CD4-positive, alpha-beta T cell (primary cell): Measurements from ENCODE around the gene TARS3. TPM values are rescaled to one million over a fixed set of nuclear protein-coding genes. Genes with fewer than 3 reads are reported as not detected.

Experiments used
- ATAC-seq: fragments of 200-7000 bp; cut with Tn5 transposase; one replicate; pipeline ENCODE4 v1.10.0; 2022; ENCODE audit warnings: mild to moderate bottlenecking; ENCODE audit not compliant: poor library complexity
- CTCF ChIA-PET: fragments of 350-600 bp; sonication (Branson Sonifier 250); formaldehyde crosslinking; loops from one replicate; lab custom pipeline; 2021; ENCODE audit warnings: antibody characterized with exemption, inconsistent platforms; lab: Charles Lee
- POLR2A ChIA-PET: fragments of 350-600 bp; sonication (Branson Sonifier 250); formaldehyde crosslinking; loops from one replicate; lab custom pipeline; 2021; ENCODE audit warnings: antibody characterized with exemption, inconsistent platforms; lab: Charles Lee
- DNase-seq, 14 experiments: peaks; one replicate each; pipeline ENCODE4 v3.0.0-alpha.2; 2013 to 2020; ENCODE audit warnings: mixed read lengths in 2 of 14
- H3K27ac ChIP-seq, 2 donors: one replicate each; pipeline versions ENCODE4 v1.5.1 to v1.7.0; 2013; ENCODE audit warnings: low read length in 2 of 2, low read depth in 1 of 2, mild to moderate bottlenecking in 1 of 2
- H3K27me3 ChIP-seq, 2 experiments: 1 replicate in 1 of 2; 2 replicates in 1 of 2; pipeline versions ENCODE4 v1.6.1 to v1.7.0; 2013; ENCODE audit warnings: low read length in 2 of 2, control low read depth in 1 of 2, mild to moderate bottlenecking in 1 of 2, moderate library complexity in 1 of 2; ENCODE audit not compliant: insufficient read depth in 2 of 2, control insufficient read depth in 1 of 2
- H3K36me3 ChIP-seq: one replicate; pipeline ENCODE4 v1.6.1; 2013; ENCODE audit warnings: low read length, control low read depth; ENCODE audit not compliant: insufficient read depth
- H3K4me1 ChIP-seq: one replicate; pipeline ENCODE4 v1.6.1; 2013; ENCODE audit warnings: low read length, control low read depth; ENCODE audit not compliant: insufficient read depth
- H3K4me3 ChIP-seq: one replicate; pipeline ENCODE4 v1.5.1; 2013; ENCODE audit warnings: mild to moderate bottlenecking, low read length, moderate library complexity
- H3K9me3 ChIP-seq, 2 experiments: 1 replicate in 1 of 2; 2 replicates in 1 of 2; pipeline versions ENCODE4 v1.6.1 to v1.7.0; 2013; ENCODE audit warnings: low read length in 2 of 2, mild to moderate bottlenecking in 2 of 2, control low read depth in 1 of 2, moderate library complexity in 1 of 2; ENCODE audit not compliant: control insufficient read depth in 1 of 2, insufficient read depth in 1 of 2
- H3K27ac Mint-ChIP-seq: one replicate; pipeline ENCODE4 v1.8.0; 2020; ENCODE audit warnings: mixed read lengths
- H3K27me3 Mint-ChIP-seq: one replicate; pipeline ENCODE4 v1.8.0; 2021; ENCODE audit warnings: mixed read lengths
- H3K36me3 Mint-ChIP-seq: one replicate; pipeline ENCODE4 v1.8.0; 2021; ENCODE audit warnings: low read depth, mixed read lengths
- H3K4me1 Mint-ChIP-seq: one replicate; pipeline ENCODE4 v1.8.0; 2021; ENCODE audit warnings: low read depth, mixed read lengths
- H3K4me3 Mint-ChIP-seq: one replicate; pipeline ENCODE4 v1.8.0; 2020; ENCODE audit warnings: mild to moderate bottlenecking, mixed read lengths
- H3K9me3 Mint-ChIP-seq: one replicate; pipeline ENCODE4 v1.8.0; 2020; ENCODE audit warnings: mixed read lengths
- CTCF ChIP-seq: fragments of 200-600 bp; IDR thresholded peaks from one replicate; pipeline ENCODE4 v1.8.0; 2022; ENCODE audit warnings: antibody characterized with exemption, mild to moderate bottlenecking
- intact Hi-C, 2 experiments: fragments of 100-400 bp; cut with DNase I in 1 of 2; cut with micrococcal nuclease in 1 of 2; formaldehyde crosslinking; loops; one replicate each; pipeline versions ENCODE4 v1.15.1 to v1.9.0; 2023 to 2025; cut with DNase I, micrococcal nuclease
- total RNA-seq, 174 experiments: library from RNA in 2 of 174; stranded (reverse) in 2 of 174; gene quantifications; one replicate each; pipeline ENCODE4 v1.2.3 and lab custom pipeline; 2021 to 2026

The TARS3 gene
- total RNA-seq, 2 experiments from 2014 or later, result 16.6 to 18.1 TPM

GRCh38 chr15:101646672-101647071 lies 77.6 kb downstream of the TARS3 start:
- ATAC-seq, result no peak
- H3K4me1 Mint-ChIP-seq, result peaks cover 70% of the 10 kb centered on the region
- H3K27ac ChIP-seq, result no peak overlapping the region

DNA sequence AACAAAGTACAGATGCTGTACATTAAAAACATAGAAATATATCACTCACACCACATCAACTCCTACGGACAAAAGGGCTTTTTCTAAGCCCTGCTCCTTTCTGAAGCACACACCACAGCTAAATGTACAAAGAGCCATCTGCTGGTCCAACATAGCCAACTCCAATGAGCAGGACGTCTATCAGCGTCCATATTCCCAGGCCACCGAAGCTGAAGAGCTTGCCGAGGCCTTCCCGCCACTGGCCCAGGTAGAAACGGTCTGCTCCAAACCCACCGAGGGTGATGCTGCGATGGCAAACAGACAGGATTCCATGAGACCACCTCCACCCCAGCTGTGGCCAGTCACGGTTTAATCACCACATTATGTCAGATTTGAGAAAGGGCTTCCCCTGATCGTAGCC lies 81.9 kb downstream of the TARS3 start:
- H3K27ac ChIP-seq, result peak overlapping the region; percentile 43 to 74
- H3K4me3 ChIP-seq, result no peak overlapping the region
- peaks cover 91% of the 10 kb centered on the region for H3K36me3 Mint-ChIP-seq

More at GRCh38 chr15:101646672-101647071, 77.6 kb downstream of the TARS3 start:
- Mint-ChIP-seq H3K4me3 (no peak overlapping the region), H3K27ac (no peak overlapping the region), H3K27me3 (no peaks in the 10 kb centered on the region), H3K36me3 (peaks cover 94% of the 10 kb centered on the region), H3K9me3 (no peaks in the 10 kb centered on the region)
- ChIA-PET POLR2A (no interaction called here), CTCF (interaction anchor here (1.3 kb wide), 1 partner anchor 358 kb away, joined by 4 read pairs; no protein-coding TSS in a partner anchor)
- Histone ChIP-seq H3K4me3 (no peak overlapping the region), H3K4me1 (peaks cover 26% of the 10 kb centered on the region), H3K9me3 (no peaks in the 10 kb centered on the region), H3K36me3 (peaks cover 69% of the 10 kb centered on the region), H3K27me3 (no peaks in the 10 kb centered on the region)
- intact Hi-C loops, result loop anchor here in 1 of 2 experiments (10.0 kb wide), 3 partner anchors 642 to 1712 kb away; partner anchors contain the start of genes ASB7 and LINS1
- DNase-seq, result no peak
- TF ChIP-seq CTCF, result no peak

GRCh38 chr15:101641894-101642293 lies 82.4 kb downstream of the TARS3 start:
- H3K4me3 Mint-ChIP-seq, result no peak overlapping the region
- ATAC-seq (peak; percentile 81), DNase-seq (peak in 5 of 14 experiments; percentile 15 to 83 (median 72))
- peaks cover 49% of the 10 kb centered on the region for H3K36me3 ChIP-seq
- no peaks in the 10 kb centered on the region for H3K9me3 ChIP-seq
- no peak overlapping the region for H3K4me3 ChIP-seq
- peaks cover 18% of the 10 kb centered on the region for H3K4me1 ChIP-seq
- no peaks in the 10 kb centered on the region for H3K9me3 Mint-ChIP-seq
- intact Hi-C loops, result loop anchor here (1.0 to 10.0 kb wide), 8 partner anchors 342 to 1707 kb away; partner anchors contain the start of genes ASB7 (in 1 of the 2), LINS1 (in 1 of the 2) and SNRPA1 (in 1 of the 2)
- ChIA-PET POLR2A (interaction anchor here (0.8 to 3.3 kb wide), 7 partner anchors 10 to 354 kb away, joined by 3 to 33 read pairs (median 6); partner anchors contain the start of genes SNRPA1, TARS3 and TM2D3), CTCF (interaction anchor here (0.6 to 2.8 kb wide), 11 partner anchors 8 to 390 kb away, joined by 3 to 18 read pairs (median 6); partner anchors contain the start of genes CHSY1, SNRPA1, TARS3 and TM2D3)
- H3K4me1 Mint-ChIP-seq, result peaks cover 46% of the 10 kb centered on the region
- no peaks in the 10 kb centered on the region for H3K27me3 Mint-ChIP-seq
- peaks cover 91% of the 10 kb centered on the region for H3K36me3 Mint-ChIP-seq
- peak overlapping the region; percentile 43 to 74 for H3K27ac ChIP-seq
- H3K27me3 ChIP-seq, result no peaks in the 10 kb centered on the region
- peak overlapping the region; percentile 71 for H3K27ac Mint-ChIP-seq
- no peak for TF ChIP-seq CTCF

More for the DNA sequence above, 81.9 kb downstream of the TARS3 start:
- no peak for TF ChIP-seq CTCF
- intact Hi-C loops, result loop anchor here (5.0 to 10.0 kb wide), 4 partner anchors 625 to 1708 kb away; partner anchors contain the start of genes ASB7 (in 1 of the 2) and LINS1 (in 1 of the 2)
- Mint-ChIP-seq H3K4me1 (peaks cover 49% of the 10 kb centered on the region), H3K27ac (peak overlapping the region; percentile 71), H3K4me3 (no peak overlapping the region), H3K27me3 (no peaks in the 10 kb centered on the region), H3K9me3 (no peaks in the 10 kb centered on the region)
- DNase-seq (peak in 1 of 14 experiments; percentile 24), ATAC-seq (no peak)
- no peaks in the 10 kb centered on the region for H3K27me3 ChIP-seq
- ChIA-PET CTCF (interaction anchor here (1.1 to 2.8 kb wide), 7 partner anchors 10 to 390 kb away, joined by 3 to 18 read pairs (median 6); partner anchors contain the start of genes CHSY1, SNRPA1, TARS3 and TM2D3), POLR2A (interaction anchor here (0.8 to 3.3 kb wide), 7 partner anchors 10 to 354 kb away, joined by 3 to 33 read pairs (median 6); partner anchors contain the start of genes SNRPA1, TARS3 and TM2D3)
- peaks cover 53% of the 10 kb centered on the region for H3K36me3 ChIP-seq
- no peaks in the 10 kb centered on the region for H3K9me3 ChIP-seq
- H3K4me1 ChIP-seq, result peaks cover 18% of the 10 kb centered on the region
